WTC11 (cell line): ENCODE measurements around the gene GUCY1B1. TPM values are rescaled to one million over a fixed set of nuclear protein-coding genes. Genes with fewer than 3 reads are reported as not detected.

Experiments used
- ATAC-seq: fragments of 200-7000 bp; cut with Tn5 transposase; 2 replicates; pipeline ENCODE4 v1.10.0; 2021; ENCODE audit warnings: mild to moderate bottlenecking, moderate library complexity
- CTCF ChIA-PET: fragments of 300-600 bp; sonication (Branson Sonifier 250); formaldehyde crosslinking; loops from one replicate; lab custom pipeline; 2021; ENCODE audit warnings: antibody characterized with exemption; lab: Charles Lee
- POLR2A ChIA-PET: fragments of 350-600 bp; sonication (Branson Sonifier 250); formaldehyde crosslinking; loops from one replicate; lab custom pipeline; 2021; ENCODE audit warnings: antibody characterized with exemption; lab: Charles Lee
- DNase-seq: peaks from one replicate; pipeline ENCODE4 v3.0.0; 2021; ENCODE audit warnings: low spot score
- H3K27ac Mint-ChIP-seq: 2 replicates; pipeline ENCODE4 v1.8.0; 2021; ENCODE audit warnings: mixed read lengths
- H3K27me3 Mint-ChIP-seq: 2 replicates; pipeline ENCODE4 v1.8.0; 2021; ENCODE audit warnings: low read depth, mild to moderate bottlenecking, moderate library complexity, mixed read lengths
- H3K36me3 Mint-ChIP-seq: 2 replicates; pipeline ENCODE4 v1.8.0; 2021; ENCODE audit warnings: mixed read lengths
- H3K4me1 Mint-ChIP-seq: 2 replicates; pipeline ENCODE4 v1.8.0; 2022; ENCODE audit warnings: mixed read lengths
- H3K4me3 Mint-ChIP-seq: 2 replicates; pipeline ENCODE4 v1.8.0; 2021; ENCODE audit warnings: mild to moderate bottlenecking, moderate library complexity, mixed read lengths
- H3K9me3 Mint-ChIP-seq: 2 replicates; pipeline ENCODE4 v1.8.0; 2021; ENCODE audit warnings: mixed read lengths
- ARID4B ChIP-seq: sonication (generic); formaldehyde crosslinking; IDR thresholded peaks from 2 replicates; pipeline ENCODE4 v1.8.0; 2023; ENCODE audit warnings: missing genetic modification reagents, mild to moderate bottlenecking, borderline replicate concordance
- ERG ChIP-seq: fragments of 250-450 bp; sonication (Bioruptor Pico); IDR thresholded peaks from 2 replicates; pipeline ENCODE4 v1.8.0; 2021; ENCODE audit warnings: mild to moderate bottlenecking
- FOXJ3 ChIP-seq: sonication (generic); formaldehyde crosslinking; IDR thresholded peaks from 2 replicates; pipeline ENCODE4 v1.9.0; 2021; ENCODE audit warnings: missing genetic modification reagents, mild to moderate bottlenecking, borderline replicate concordance
- FOXP1 ChIP-seq: sonication (generic); formaldehyde crosslinking; IDR thresholded peaks from 2 replicates; pipeline ENCODE4 v1.8.0; 2022; ENCODE audit warnings: missing genetic modification reagents, mild to moderate bottlenecking, moderate library complexity, borderline replicate concordance
- HMGA2 ChIP-seq: fragments of 250-450 bp; sonication (Bioruptor Pico); IDR thresholded peaks from 2 replicates; pipeline ENCODE4 v1.4.0; 2021; ENCODE audit warnings: mild to moderate bottlenecking, moderate library complexity
- IRF1 ChIP-seq: sonication (generic); formaldehyde crosslinking; IDR thresholded peaks from 2 replicates; pipeline ENCODE4 v1.8.0; 2023; ENCODE audit warnings: missing genetic modification reagents
- IRF2 ChIP-seq: sonication (generic); formaldehyde crosslinking; IDR thresholded peaks from 2 replicates; pipeline ENCODE4 v1.8.0; 2022; ENCODE audit warnings: low read depth, missing genetic modification reagents, borderline replicate concordance
- JAZF1 ChIP-seq: fragments of 250-450 bp; sonication (Bioruptor Pico); IDR thresholded peaks from 2 replicates; pipeline ENCODE4 v1.9.0; 2021; ENCODE audit warnings: moderate library complexity, mild to moderate bottlenecking, inconsistent platforms
- KAT7 ChIP-seq: sonication (generic); formaldehyde crosslinking; IDR thresholded peaks from 2 replicates; pipeline ENCODE4 v1.8.1; 2023; ENCODE audit warnings: missing genetic modification reagents, mild to moderate bottlenecking, borderline replicate concordance
- MAX ChIP-seq: sonication (generic); formaldehyde crosslinking; IDR thresholded peaks from 2 replicates; pipeline ENCODE4 v1.8.0; 2022; ENCODE audit warnings: mild to moderate bottlenecking, missing genetic modification reagents
- MLX ChIP-seq: sonication (generic); formaldehyde crosslinking; IDR thresholded peaks from 2 replicates; pipeline ENCODE4 v1.8.1; 2023; ENCODE audit warnings: mild to moderate bottlenecking, missing genetic modification reagents, moderate library complexity
- MYBL2 ChIP-seq: sonication (generic); formaldehyde crosslinking; IDR thresholded peaks from 2 replicates; pipeline ENCODE4 v1.8.1; 2023; ENCODE audit warnings: mild to moderate bottlenecking, moderate library complexity, missing genetic modification reagents
- NFYB ChIP-seq: sonication (generic); formaldehyde crosslinking; conservative IDR thresholded peaks from 2 replicates; pipeline ENCODE4 v1.8.0; 2022; ENCODE audit warnings: low read depth, missing genetic modification reagents
- NR2C2 ChIP-seq: sonication (generic); formaldehyde crosslinking; IDR thresholded peaks from 2 replicates; pipeline ENCODE4 v1.8.0; 2022; ENCODE audit warnings: mild to moderate bottlenecking, missing genetic modification reagents
- OVOL2 ChIP-seq: fragments of 250-450 bp; sonication (Bioruptor Pico); IDR thresholded peaks from 2 replicates; pipeline ENCODE4 v1.9.0; 2021; ENCODE audit warnings: mild to moderate bottlenecking, borderline replicate concordance
- RELA ChIP-seq: sonication (generic); formaldehyde crosslinking; IDR thresholded peaks from 2 replicates; pipeline ENCODE4 v1.8.1; 2022; ENCODE audit warnings: missing genetic modification reagents, mild to moderate bottlenecking, borderline replicate concordance
- RORB ChIP-seq: fragments of 250-450 bp; sonication (Bioruptor Pico); IDR thresholded peaks from 2 replicates; pipeline ENCODE4 v1.9.0; 2021; ENCODE audit warnings: mild to moderate bottlenecking
- TEAD1 ChIP-seq: sonication (generic); formaldehyde crosslinking; IDR thresholded peaks from 2 replicates; pipeline ENCODE4 v1.8.0; 2022; ENCODE audit warnings: mild to moderate bottlenecking, missing genetic modification reagents
- TP53 ChIP-seq: sonication (generic); formaldehyde crosslinking; IDR thresholded peaks from 2 replicates; pipeline ENCODE4 v1.8.1; 2023; ENCODE audit warnings: mild to moderate bottlenecking, missing genetic modification reagents
- USF1 ChIP-seq: sonication (generic); formaldehyde crosslinking; IDR thresholded peaks from 2 replicates; pipeline ENCODE4 v1.8.0; 2022; ENCODE audit warnings: mild to moderate bottlenecking, missing genetic modification reagents
- ZBTB43 ChIP-seq: sonication (generic); formaldehyde crosslinking; IDR thresholded peaks from 2 replicates; pipeline ENCODE4 v1.8.1; 2023; ENCODE audit warnings: mild to moderate bottlenecking, missing genetic modification reagents
- ZNF121 ChIP-seq: sonication (generic); formaldehyde crosslinking; IDR thresholded peaks from 2 replicates; pipeline ENCODE4 v1.8.0; 2023; ENCODE audit warnings: missing genetic modification reagents
- ZNF138 ChIP-seq: sonication (generic); formaldehyde crosslinking; conservative IDR thresholded peaks from 2 replicates; pipeline ENCODE4 v1.8.1; 2022; ENCODE audit warnings: mild to moderate bottlenecking, moderate library complexity, missing genetic modification reagents
- ZNF423 ChIP-seq: fragments of 250-450 bp; sonication (Bioruptor Pico); IDR thresholded peaks from 2 replicates; pipeline ENCODE4 v2.1.2; 2022; ENCODE audit warnings: mild to moderate bottlenecking, moderate library complexity
- total RNA-seq: library from RNA; stranded (reverse); gene quantifications from 3 replicates; pipeline ENCODE4 v1.2.3, GENCODE V29; 2021

The GUCY1B1 gene
- total RNA-seq, 1 experiment from 2014 or later: 12.7 TPM

- Mint-ChIP-seq H3K4me3 (no peak overlapping the region), H3K9me3 (no peaks in the 10 kb centered on the region), H3K4me1 (peaks cover 15% of the 10 kb centered on the region), H3K27ac (no peak overlapping the region), H3K36me3 (no peaks in the 10 kb centered on the region), H3K27me3 (no peaks in the 10 kb centered on the region; the same call in 1 of the 2 replicates)
- no peak for TF ChIP-seq MLX (CRISPR knock-in tag)
- TF ChIP-seq IRF2: no peak
- TF ChIP-seq IRF1: no peak
- TF ChIP-seq ZNF423 (CRISPR knock-in tag): no peak
- TF ChIP-seq OVOL2 (CRISPR knock-in tag): no peak
- TF ChIP-seq MAX (CRISPR knock-in tag): no peak
- no peak for TF ChIP-seq KAT7 (CRISPR knock-in tag)
- no peak for TF ChIP-seq ZNF138 (CRISPR knock-in tag)
- no peak for TF ChIP-seq HMGA2 (CRISPR knock-in tag)
- no peak for TF ChIP-seq JAZF1
- TF ChIP-seq ERG: no peak
- TF ChIP-seq RORB: no peak
- no peak for TF ChIP-seq TP53 (CRISPR knock-in tag)
- TF ChIP-seq ARID4B (CRISPR knock-in tag): no peak
- no peak for TF ChIP-seq FOXJ3 (CRISPR knock-in tag)
- no peak for TF ChIP-seq ZBTB43 (CRISPR knock-in tag)
- ChIA-PET POLR2A (no interaction called here), CTCF (no interaction called here)
- DNase-seq (no peak), ATAC-seq (no peak)
Observed at GRCh38 chr4:155722816-155723499, 35.9 kb upstream of the GUCY1B1 start.

GRCh38 chr4:155724731-155725130 is 34.1 kb upstream of the GUCY1B1 start:
- H3K27me3 Mint-ChIP-seq: no peaks in the 10 kb centered on the region; the same call in 1 of the 2 replicates
- no peaks in the 10 kb centered on the region for H3K9me3 Mint-ChIP-seq
- DNase-seq (no peak), ATAC-seq (no peak)
- ChIA-PET CTCF (no interaction called here), POLR2A (no interaction called here)
- H3K27ac Mint-ChIP-seq: no peak overlapping the region; the same call in 1 of the 2 replicates
- no peaks in the 10 kb centered on the region for H3K36me3 Mint-ChIP-seq
- peaks cover 15% of the 10 kb centered on the region for H3K4me1 Mint-ChIP-seq
- no peak overlapping the region for H3K4me3 Mint-ChIP-seq
- no peak for TF ChIP-seq TEAD1 (CRISPR knock-in tag)
- no peak for TF ChIP-seq USF1 (CRISPR knock-in tag)
- TF ChIP-seq NR2C2: no peak
- no peak for TF ChIP-seq NFYB (CRISPR knock-in tag)
- TF ChIP-seq MYBL2: no peak
- no peak for TF ChIP-seq FOXP1 (CRISPR knock-in tag)
- no peak for TF ChIP-seq RELA (CRISPR knock-in tag)
- TF ChIP-seq ERG: no peak
- no peak for TF ChIP-seq ZNF121 (CRISPR knock-in tag)
